Central memory CD4-positive, alpha-beta T cell (primary cell): ENCODE data around the gene EPSTI1.

ENCODE experiments used
- DNase-seq: peaks from one replicate; pipeline ENCODE4 v3.0.0; 2022

Gene EPSTI1

GRCh38 chr13:42970824-42971690 is 21.0 kb downstream of the EPSTI1 start:
- DNase-seq, result peak; percentile 32

- peak; percentile 68 for DNase-seq
Observed at GRCh38 chr13:42969565-42970172, 22.4 kb downstream of the EPSTI1 start.

GRCh38 chr13:42968906-42969305 is 23.1 kb downstream of the EPSTI1 start:
- DNase-seq, result no peak

GRCh38 chr13:42967660-42968059 is 24.4 kb downstream of the EPSTI1 start:
- no peak for DNase-seq

GRCh38 chr13:42965281-42965680 is 26.8 kb downstream of the EPSTI1 start:
- DNase-seq, result no peak

- no peak for DNase-seq
Observed at GRCh38 chr13:42964761-42965161, 27.3 kb downstream of the EPSTI1 start.

GRCh38 chr13:42959615-42960014 is 32.4 kb downstream of the EPSTI1 start:
- DNase-seq, result no peak

GRCh38 chr13:42957881-42958280 is 34.2 kb downstream of the EPSTI1 start:
- DNase-seq, result no peak

- DNase-seq, result no peak
Observed at GRCh38 chr13:42950181-42950580, 41.9 kb downstream of the EPSTI1 start.

GRCh38 chr13:42947925-42948324 is 44.1 kb downstream of the EPSTI1 start:
- DNase-seq, result no peak

- DNase-seq, result no peak
Observed at GRCh38 chr13:42946927-42947326, 45.1 kb downstream of the EPSTI1 start.

GRCh38 chr13:42929886-42930535 is 62.0 kb downstream of the EPSTI1 start:
- DNase-seq, result no peak

GRCh38 chr13:42926555-42926954 is 65.5 kb downstream of the EPSTI1 start:
- no peak for DNase-seq

- DNase-seq, result no peak
Observed at GRCh38 chr13:42926043-42926442, 66.0 kb downstream of the EPSTI1 start.

GRCh38 chr13:42925626-42926025 is 66.4 kb downstream of the EPSTI1 start:
- DNase-seq, result no peak

GRCh38 chr13:42924344-42924743 is 67.7 kb downstream of the EPSTI1 start:
- DNase-seq, result no peak

- no peak for DNase-seq
Observed at GRCh38 chr13:42907745-42908144, 84.3 kb downstream of the EPSTI1 start.

GRCh38 chr13:42906257-42906656 is 85.8 kb downstream of the EPSTI1 start:
- no peak for DNase-seq

- no peak for DNase-seq
Observed at GRCh38 chr13:42905579-42905978, 86.5 kb downstream of the EPSTI1 start.

GRCh38 chr13:42899266-42899665 is 92.8 kb downstream of the EPSTI1 start:
- DNase-seq, result no peak

GRCh38 chr13:42895776-42896175 is 96.3 kb downstream of the EPSTI1 start:
- no peak for DNase-seq

- no peak for DNase-seq
Observed at GRCh38 chr13:42894765-42895243, 97.2 kb downstream of the EPSTI1 start.

- no peak for DNase-seq
Observed at GRCh38 chr13:42893214-42893671, 98.8 kb downstream of the EPSTI1 start.

GRCh38 chr13:42892760-42893159 is 99.3 kb downstream of the EPSTI1 start:
- no peak for DNase-seq
